ENCODE data around the gene CKAP2L.
A peak's percentile ranks its signal among the peaks of the same experiment; 100 is the strongest.

CKAP2L gene

GRCh38 chr2:112692918-112693317, 71.5 kb downstream of the CKAP2L start:
- no peak for TF ChIP-seq CTCF (conservative IDR thresholded peaks at IDR 0.05; ENCODE audit: low read depth, low read length)
- no peak for DNase-seq (ENCODE audit: low read depth)
- no peak overlapping the region for H3K4me3 ChIP-seq (ENCODE audit: low read length)

GRCh38 chr2:112692495-112692911, 71.9 kb downstream of the CKAP2L start:
- peak; percentile 81 for DNase-seq (ENCODE audit: low read depth)
- no peak overlapping the region for H3K4me3 ChIP-seq (ENCODE audit: low read length)
- no peak for TF ChIP-seq CTCF (conservative IDR thresholded peaks at IDR 0.05; ENCODE audit: low read depth, low read length)

- no peak overlapping the region for H3K4me3 ChIP-seq (ENCODE audit: low read length)
- no peak for TF ChIP-seq CTCF (conservative IDR thresholded peaks at IDR 0.05; ENCODE audit: low read depth, low read length)
- no peak for DNase-seq (ENCODE audit: low read depth)
These were observed 72.5 kb downstream of the CKAP2L start for GRCh38 chr2:112691881-112692281.

- no peak overlapping the region for H3K4me3 ChIP-seq (ENCODE audit: low read length)
- TF ChIP-seq CTCF (conservative IDR thresholded peaks at IDR 0.05; ENCODE audit: low read depth, low read length) = peak; percentile 52
- DNase-seq (ENCODE audit: low read depth) = no peak
These were observed 73.5 kb downstream of the CKAP2L start for GRCh38 chr2:112690853-112691401.

- TF ChIP-seq CTCF (conservative IDR thresholded peaks at IDR 0.05; ENCODE audit: low read depth, low read length) = no peak
- no peak overlapping the region for H3K4me3 ChIP-seq (ENCODE audit: low read length)
- DNase-seq (ENCODE audit: low read depth) = no peak
These were observed 76.1 kb downstream of the CKAP2L start for GRCh38 chr2:112688086-112688880.

GRCh38 chr2:112687522-112687921, 76.9 kb downstream of the CKAP2L start:
- DNase-seq (ENCODE audit: low read depth) = no peak
- no peak overlapping the region for H3K4me3 ChIP-seq (ENCODE audit: low read length)
- no peak for TF ChIP-seq CTCF (conservative IDR thresholded peaks at IDR 0.05; ENCODE audit: low read depth, low read length)

Data from retinal pigment epithelial cell (primary cell).